PC-9 (cell line): ENCODE measurements around the gene PICALM. TPM values are rescaled to one million over a fixed set of nuclear protein-coding genes. Genes with fewer than 3 reads are reported as not detected.

Experiments
- BruUV-seq: library from RNA; stranded (reverse); fragments of 400-500 nt; replicated peaks from 2 replicates; lab custom pipeline; 2021; lab: Mats Ljungman, UMichigan
- CTCF ChIA-PET: fragments of 300-600 bp; sonication (Branson Sonifier 250); formaldehyde crosslinking; loops from one replicate; lab custom pipeline; 2022; ENCODE audit warnings: antibody characterized with exemption; lab: Charles Lee
- POLR2A ChIA-PET: fragments of 300-600 bp; sonication (Branson Sonifier 250); formaldehyde crosslinking; loops from one replicate; lab custom pipeline; 2022; ENCODE audit warnings: antibody characterized with exemption; ENCODE audit not compliant: unreplicated experiment; lab: Charles Lee
- DNase-seq, 2 experiments: peaks; one replicate each; pipeline versions ENCODE4 v3.0.0 to v3.0.0-alpha.2; 2015 to 2022; ENCODE audit warnings: mixed read lengths in 1 of 2
- H2AFZ ChIP-seq: fragments of 200-600 bp; sonication (generic); 2 replicates; pipeline ENCODE4 v1.8.1; 2017; ENCODE audit warnings: antibody characterized with exemption
- H3F3A ChIP-seq: fragments of 200-600 bp; sonication (generic); 2 replicates; pipeline ENCODE4 v1.8.1; 2017; ENCODE audit warnings: antibody characterized with exemption, mild to moderate bottlenecking, low read depth; ENCODE audit not compliant: insufficient read depth
- H3K27ac ChIP-seq: fragments of 200-600 bp; sonication (generic); 2 replicates; pipeline ENCODE4 v1.6.1; 2016; ENCODE audit warnings: mixed run types
- H3K27me3 ChIP-seq: fragments of 200-600 bp; sonication (generic); 2 replicates; pipeline ENCODE4 v1.6.1; 2016; ENCODE audit warnings: low read depth, mixed run types; ENCODE audit not compliant: insufficient read depth
- H3K36me3 ChIP-seq: fragments of 200-600 bp; sonication (generic); 2 replicates; pipeline ENCODE4 v1.6.1; 2016; ENCODE audit warnings: low read depth, mixed run types
- H3K4me1 ChIP-seq: fragments of 200-600 bp; sonication (generic); replicated peaks from 2 replicates; pipeline ENCODE4 v1.6.1; 2016; ENCODE audit warnings: mixed run types; ENCODE audit not compliant: insufficient read depth
- H3K4me2 ChIP-seq: fragments of 200-600 bp; sonication (generic); 2 replicates; pipeline ENCODE4 v1.6.1; 2017; ENCODE audit warnings: mixed run types
- H3K4me3 ChIP-seq: fragments of 200-600 bp; sonication (generic); 2 replicates; pipeline ENCODE4 v1.6.1; 2016; ENCODE audit warnings: mixed run types
- H3K79me2 ChIP-seq: fragments of 200-600 bp; sonication (generic); 2 replicates; pipeline ENCODE4 v1.6.1; 2017; ENCODE audit warnings: low read depth, mixed run types
- H3K9me2 ChIP-seq: fragments of 200-600 bp; sonication (generic); 2 replicates; pipeline ENCODE4 v1.8.1; 2017; ENCODE audit warnings: mild to moderate bottlenecking; ENCODE audit not compliant: insufficient read depth
- H3K9me3 ChIP-seq: fragments of 200-600 bp; sonication (generic); 2 replicates; pipeline ENCODE4 v1.8.1; 2016; ENCODE audit warnings: low read depth; ENCODE audit not compliant: insufficient read depth
- H4K20me1 ChIP-seq: fragments of 200-600 bp; sonication (generic); 2 replicates; pipeline ENCODE4 v1.8.1; 2017; ENCODE audit not compliant: insufficient read depth
- EZH2 ChIP-seq: fragments of 200-600 bp; sonication (generic); IDR thresholded peaks from 2 replicates; pipeline ENCODE4 v1.8.0; 2017; ENCODE audit warnings: antibody characterized with exemption, low read depth
- intact Hi-C: fragments of 100-400 bp; cut with micrococcal nuclease; formaldehyde crosslinking; loops from one replicate; pipeline ENCODE4 v1.10.0; 2022; ENCODE audit not compliant: unreplicated experiment
- total RNA-seq: library from RNA; stranded (reverse); gene quantifications from 2 replicates; pipeline ENCODE4 v1.2.3, GENCODE V29; 2021
- TF ChIP-seq, protein P1 (sequence below): fragments of 200-600 bp; sonication (generic); conservative IDR thresholded peaks from 2 replicates; pipeline ENCODE4 v1.6.1; 2017; ENCODE audit warnings: mixed run types, antibody characterized with exemption, mild to moderate bottlenecking, moderate library complexity

Gene PICALM
- total RNA-seq, 1 experiment from 2014 or later = 116 TPM

GRCh38 chr11:85961930-85962363, 106.9 kb downstream of the PICALM start:
- BruUV-seq = no TSS peak
- Histone ChIP-seq H3K4me3 (no peak overlapping the region), H3K9me2 (no peaks in the 10 kb centered on the region), H2AFZ (no peak overlapping the region), H3K27me3 (no peaks in the 10 kb centered on the region), H3K4me1 (no peaks in the 10 kb centered on the region), H3K36me3 (peaks cover 52% of the 10 kb centered on the region), H3K27ac (no peak overlapping the region), H3F3A (peaks cover 13% of the 10 kb centered on the region), H3K9me3 (no peaks in the 10 kb centered on the region), H3K4me2 (no peak overlapping the region), H4K20me1 (no peaks in the 10 kb centered on the region), H3K79me2 (no peaks in the 10 kb centered on the region; the same call in 1 of the 2 replicates)
- ChIA-PET CTCF (no interaction called here), POLR2A (interaction anchor here (0.6 kb wide), 1 partner anchor 11 kb away, joined by 3 read pairs; no protein-coding TSS in a partner anchor)
- intact Hi-C loops = no loop called here
- TF ChIP-seq EZH2 = no peak
- TF ChIP-seq, protein P1, sequence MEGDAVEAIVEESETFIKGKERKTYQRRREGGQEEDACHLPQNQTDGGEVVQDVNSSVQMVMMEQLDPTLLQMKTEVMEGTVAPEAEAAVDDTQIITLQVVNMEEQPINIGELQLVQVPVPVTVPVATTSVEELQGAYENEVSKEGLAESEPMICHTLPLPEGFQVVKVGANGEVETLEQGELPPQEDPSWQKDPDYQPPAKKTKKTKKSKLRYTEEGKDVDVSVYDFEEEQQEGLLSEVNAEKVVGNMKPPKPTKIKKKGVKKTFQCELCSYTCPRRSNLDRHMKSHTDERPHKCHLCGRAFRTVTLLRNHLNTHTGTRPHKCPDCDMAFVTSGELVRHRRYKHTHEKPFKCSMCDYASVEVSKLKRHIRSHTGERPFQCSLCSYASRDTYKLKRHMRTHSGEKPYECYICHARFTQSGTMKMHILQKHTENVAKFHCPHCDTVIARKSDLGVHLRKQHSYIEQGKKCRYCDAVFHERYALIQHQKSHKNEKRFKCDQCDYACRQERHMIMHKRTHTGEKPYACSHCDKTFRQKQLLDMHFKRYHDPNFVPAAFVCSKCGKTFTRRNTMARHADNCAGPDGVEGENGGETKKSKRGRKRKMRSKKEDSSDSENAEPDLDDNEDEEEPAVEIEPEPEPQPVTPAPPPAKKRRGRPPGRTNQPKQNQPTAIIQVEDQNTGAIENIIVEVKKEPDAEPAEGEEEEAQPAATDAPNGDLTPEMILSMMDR = no peak
- DNase-seq = no peak

GRCh38 chr11:85961130-85961529, 107.8 kb downstream of the PICALM start:
- CTCF ChIA-PET = interaction anchor here (0.6 kb wide), 1 partner anchor 107 kb away, joined by 3 read pairs; no protein-coding TSS in a partner anchor
- DNase-seq = no peak
- Histone ChIP-seq H2AFZ (no peak overlapping the region), H3K4me2 (no peak overlapping the region), H3K9me2 (no peaks in the 10 kb centered on the region), H3K27me3 (no peaks in the 10 kb centered on the region), H3K79me2 (no peaks in the 10 kb centered on the region; the same call in 1 of the 2 replicates), H3K9me3 (no peaks in the 10 kb centered on the region), H3K36me3 (peaks cover 53% of the 10 kb centered on the region), H4K20me1 (no peaks in the 10 kb centered on the region), H3K4me1 (no peaks in the 10 kb centered on the region), H3F3A (peaks cover 15% of the 10 kb centered on the region), H3K27ac (no peak overlapping the region), H3K4me3 (no peak overlapping the region)
- BruUV-seq = no TSS peak
- POLR2A ChIA-PET = no interaction called here
- intact Hi-C loops = no loop called here
- TF ChIP-seq, protein P1 = no peak
- no peak for TF ChIP-seq EZH2

- no peaks in the 10 kb centered on the region for H3K9me3 ChIP-seq
- no peak overlapping the region for H2AFZ ChIP-seq
- intact Hi-C loops = no loop called here
- CTCF ChIA-PET = no interaction called here
- no peak overlapping the region for H3K4me2 ChIP-seq
- H3K4me1 ChIP-seq = no peaks in the 10 kb centered on the region
- no peak overlapping the region for H3K27ac ChIP-seq
- no TSS peak for BruUV-seq
- H3F3A ChIP-seq = peaks cover 15% of the 10 kb centered on the region
- TF ChIP-seq, protein P1 = no peak
- no peak for TF ChIP-seq EZH2
- no peak for DNase-seq
- no peaks in the 10 kb centered on the region for H3K27me3 ChIP-seq
- H3K9me2 ChIP-seq = no peaks in the 10 kb centered on the region
- no peaks in the 10 kb centered on the region for H3K79me2 ChIP-seq
- POLR2A ChIA-PET = no interaction called here
- peaks cover 54% of the 10 kb centered on the region for H3K36me3 ChIP-seq
- no peaks in the 10 kb centered on the region for H4K20me1 ChIP-seq
- no peak overlapping the region for H3K4me3 ChIP-seq
These were observed 108.2 kb downstream of the PICALM start for GRCh38 chr11:85960678-85961077.
